Uterus (tissue), 2 donors: Measurements from ENCODE around the gene VMP1.

ENCODE experiments used
- CTCF ChIP-seq, 4 experiments: fragments of 200-600 bp in 2 of 4; fragments of 450-650 bp in 2 of 4; sonication (generic) in 2 of 4; IDR thresholded peaks; one replicate each; pipeline ENCODE4 v1.5.1; 2016 to 2019; ENCODE audit warnings: antibody characterized with exemption in 4 of 4, mild to moderate bottlenecking in 2 of 4, moderate library complexity in 1 of 4
- POLR2A ChIP-seq, 2 donors: fragments of 450-650 bp; IDR thresholded peaks; one replicate each; pipeline ENCODE4 v1.6.1; 2016; ENCODE audit warnings: antibody characterized with exemption in 2 of 2, mild to moderate bottlenecking in 1 of 2, moderate library complexity in 1 of 2

- TF ChIP-seq POLR2A (IDR thresholded peaks at IDR 0.05) (no peak), CTCF (IDR thresholded peaks at IDR 0.05) (no peak)
These were observed 63.6 kb downstream of the VMP1 start for GRCh38 chr17:59771093-59771492.
